AG20443 (cell line): ENCODE results near the gene ANO4.
"Not testable (repeated sequence)": the region's sequence is repeated elsewhere in the genome, so short reads cannot be mapped to it uniquely, and the experiment has no call there.

Experiments
- DNase-seq: peaks from one replicate; pipeline ENCODE4 v3.0.0; 2012; ENCODE audit warnings: low spot score, mixed read lengths

The ANO4 gene

GRCh38 chr12:100953217-100953616, 158.6 kb downstream of the ANO4 start:
- no peak for DNase-seq

- DNase-seq = no peak
These were observed 159.1 kb downstream of the ANO4 start for GRCh38 chr12:100953677-100954076.

- DNase-seq = no peak
These were observed 159.5 kb downstream of the ANO4 start for GRCh38 chr12:100954118-100954517.

GRCh38 chr12:100955139-100955538, 160.6 kb downstream of the ANO4 start:
- peak; percentile 19 for DNase-seq

GRCh38 chr12:100956311-100956852, 161.8 kb downstream of the ANO4 start:
- no peak for DNase-seq

- DNase-seq = peak; percentile 51
These were observed 164.9 kb downstream of the ANO4 start for GRCh38 chr12:100959481-100959880.

- no peak for DNase-seq
These were observed 167.6 kb downstream of the ANO4 start for GRCh38 chr12:100962086-100962712.

- DNase-seq = no peak
These were observed 168.8 kb downstream of the ANO4 start for GRCh38 chr12:100963381-100963780.

GRCh38 chr12:100964028-100964427, 169.5 kb downstream of the ANO4 start:
- DNase-seq = no peak

- DNase-seq = no peak
These were observed 172.6 kb downstream of the ANO4 start for GRCh38 chr12:100967189-100967588.

- DNase-seq = no peak
These were observed 176.3 kb downstream of the ANO4 start for GRCh38 chr12:100970894-100971293.

GRCh38 chr12:100972121-100972520, 177.5 kb downstream of the ANO4 start:
- DNase-seq = no peak

GRCh38 chr12:100974341-100974740, 179.8 kb downstream of the ANO4 start:
- DNase-seq = no peak

GRCh38 chr12:100974747-100975146, 180.2 kb downstream of the ANO4 start:
- DNase-seq = no peak

- DNase-seq = no peak
These were observed 182.2 kb downstream of the ANO4 start for GRCh38 chr12:100976735-100977134.

GRCh38 chr12:100980856-100981255, 186.3 kb downstream of the ANO4 start:
- DNase-seq = no peak

- DNase-seq = no peak
These were observed 188.1 kb downstream of the ANO4 start for GRCh38 chr12:100982511-100983183.

GRCh38 chr12:100984796-100985195, 190.2 kb downstream of the ANO4 start:
- no peak for DNase-seq

GRCh38 chr12:100986595-100987547, 192.3 kb downstream of the ANO4 start:
- DNase-seq = peak; percentile 45

- DNase-seq = peak; percentile 71
These were observed 193.3 kb downstream of the ANO4 start for GRCh38 chr12:100987552-100988521.

- not testable (repeated sequence) for DNase-seq
These were observed 194.9 kb downstream of the ANO4 start for GRCh38 chr12:100989509-100989908.
